ENCODE data around the gene PRMT7.

Gene PRMT7

GRCh38 chr16:68401871-68402747 is 91.3 kb downstream of the PRMT7 start:
- no peak for DNase-seq

- DNase-seq: no peak
Measured at GRCh38 chr16:68402748-68403040, 91.9 kb downstream of the PRMT7 start.

GRCh38 chr16:68403177-68403576 is 92.4 kb downstream of the PRMT7 start:
- DNase-seq: no peak

GRCh38 chr16:68403704-68404103 is 92.9 kb downstream of the PRMT7 start:
- no peak for DNase-seq

- DNase-seq: no peak
Measured at GRCh38 chr16:68404736-68405345, 94.0 kb downstream of the PRMT7 start.

- DNase-seq: no peak
Measured at GRCh38 chr16:68406458-68407152, 95.8 kb downstream of the PRMT7 start.
